Renal pelvis (tissue), 4 donors: ENCODE results near the gene CDC42BPB. TPM values are rescaled to one million over a fixed set of nuclear protein-coding genes. Genes with fewer than 3 reads are reported as not detected.

Experiments
- DNase-seq: peaks from one replicate; pipeline ENCODE4 v3.0.0-alpha.2; 2013
- polyA plus RNA-seq, 3 donors: library from polyadenylated mRNA; unstranded; fragments of 120-200 nt; gene quantifications; one replicate each; pipeline ENCODE4 v1.2.1, GENCODE V29; 2013; ENCODE audit not compliant: insufficient read length in 3 of 3

Gene CDC42BPB
- polyA plus RNA-seq, 3 donors, result 78.6 to 93.7 (median 90.9) TPM

GRCh38 chr14:102967506-102967795 lies 89.9 kb downstream of the CDC42BPB start:
- DNase-seq, result no peak

- DNase-seq, result no peak
Measured at GRCh38 chr14:102966681-102967505, 90.5 kb downstream of the CDC42BPB start.

GRCh38 chr14:102965971-102966655 lies 91.2 kb downstream of the CDC42BPB start:
- no peak for DNase-seq

GRCh38 chr14:102965282-102965681 lies 92.1 kb downstream of the CDC42BPB start:
- DNase-seq, result no peak

GRCh38 chr14:102964152-102964730 lies 93.1 kb downstream of the CDC42BPB start:
- DNase-seq, result no peak

- DNase-seq, result no peak
Measured at GRCh38 chr14:102962111-102962627, 95.2 kb downstream of the CDC42BPB start.

GRCh38 chr14:102958461-102958860 lies 98.9 kb downstream of the CDC42BPB start:
- DNase-seq, result no peak

GRCh38 chr14:102957222-102957621 lies 100.1 kb downstream of the CDC42BPB start:
- no peak for DNase-seq

- DNase-seq, result no peak
Measured at GRCh38 chr14:102955636-102956408, 101.5 kb downstream of the CDC42BPB start.

- DNase-seq, result no peak
Measured at GRCh38 chr14:102954081-102954789, 103.1 kb downstream of the CDC42BPB start.

GRCh38 chr14:102953100-102953499 lies 104.2 kb downstream of the CDC42BPB start:
- no peak for DNase-seq

GRCh38 chr14:102952276-102952675 lies 105.1 kb downstream of the CDC42BPB start:
- DNase-seq, result no peak

- no peak for DNase-seq
Measured at GRCh38 chr14:102951799-102952198, 105.5 kb downstream of the CDC42BPB start.

- no peak for DNase-seq
Measured at GRCh38 chr14:102951034-102951433, 106.3 kb downstream of the CDC42BPB start.

- DNase-seq, result no peak
Measured at GRCh38 chr14:102949801-102950451, 107.4 kb downstream of the CDC42BPB start.

- no peak for DNase-seq
Measured at GRCh38 chr14:102949062-102949800, 108.1 kb downstream of the CDC42BPB start.

- no peak for DNase-seq
Measured at GRCh38 chr14:102948698-102949061, 108.7 kb downstream of the CDC42BPB start.

- DNase-seq, result no peak
Measured at GRCh38 chr14:102947321-102948103, 109.8 kb downstream of the CDC42BPB start.
